NT2/D1 (cell line): Measurements from ENCODE around the gene PTK6.

Experiments
- SUZ12 ChIP-seq: IDR thresholded peaks from 2 replicates; pipeline ENCODE4 v1.6.1; 2011; ENCODE audit not compliant: insufficient read length, insufficient read depth; ENCODE audit errors: extremely low read depth
- ZNF274 ChIP-seq: IDR thresholded peaks from 2 replicates; pipeline ENCODE4 v1.6.1; 2011; ENCODE audit warnings: mild to moderate bottlenecking, low read depth, low read length

DNA sequence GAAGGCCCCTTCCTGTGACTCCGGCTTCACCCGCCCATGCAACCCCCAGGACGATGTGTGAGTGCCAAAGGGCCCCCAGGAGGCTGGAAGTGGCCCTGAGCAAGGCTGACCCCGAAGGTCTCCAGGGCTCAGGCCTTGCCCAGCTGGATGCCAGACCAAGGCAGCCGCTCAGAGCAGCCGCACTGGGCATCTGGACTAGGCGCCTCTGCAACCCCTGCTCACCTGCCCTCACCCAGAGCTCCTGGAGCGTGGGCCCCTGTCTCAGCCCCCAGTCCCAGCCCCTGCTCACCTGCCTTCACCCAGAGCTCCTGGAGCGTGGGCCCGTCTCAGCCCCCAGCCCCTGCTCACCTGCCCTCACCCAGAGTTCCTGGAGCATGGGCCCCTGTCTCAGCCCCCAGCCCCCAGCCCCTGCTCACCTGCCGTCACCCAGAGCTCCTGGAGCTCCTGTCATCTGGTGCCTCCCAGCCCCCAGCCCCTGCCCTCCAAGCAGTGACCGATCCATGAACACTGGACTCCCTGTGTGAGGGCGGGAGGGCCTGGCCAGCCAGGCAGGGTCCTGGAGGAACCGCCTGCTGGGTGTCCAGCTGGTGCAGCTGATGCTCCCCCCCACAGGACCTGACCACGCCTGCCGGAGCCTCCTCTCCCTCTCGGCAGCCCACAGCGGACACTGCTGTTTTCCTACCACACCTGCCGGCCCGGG lies 9.2 kb upstream of the PTK6 start:
- TF ChIP-seq ZNF274 (no peak), SUZ12 (no peak)
